ENCODE data around the gene NSG1.

DNA sequence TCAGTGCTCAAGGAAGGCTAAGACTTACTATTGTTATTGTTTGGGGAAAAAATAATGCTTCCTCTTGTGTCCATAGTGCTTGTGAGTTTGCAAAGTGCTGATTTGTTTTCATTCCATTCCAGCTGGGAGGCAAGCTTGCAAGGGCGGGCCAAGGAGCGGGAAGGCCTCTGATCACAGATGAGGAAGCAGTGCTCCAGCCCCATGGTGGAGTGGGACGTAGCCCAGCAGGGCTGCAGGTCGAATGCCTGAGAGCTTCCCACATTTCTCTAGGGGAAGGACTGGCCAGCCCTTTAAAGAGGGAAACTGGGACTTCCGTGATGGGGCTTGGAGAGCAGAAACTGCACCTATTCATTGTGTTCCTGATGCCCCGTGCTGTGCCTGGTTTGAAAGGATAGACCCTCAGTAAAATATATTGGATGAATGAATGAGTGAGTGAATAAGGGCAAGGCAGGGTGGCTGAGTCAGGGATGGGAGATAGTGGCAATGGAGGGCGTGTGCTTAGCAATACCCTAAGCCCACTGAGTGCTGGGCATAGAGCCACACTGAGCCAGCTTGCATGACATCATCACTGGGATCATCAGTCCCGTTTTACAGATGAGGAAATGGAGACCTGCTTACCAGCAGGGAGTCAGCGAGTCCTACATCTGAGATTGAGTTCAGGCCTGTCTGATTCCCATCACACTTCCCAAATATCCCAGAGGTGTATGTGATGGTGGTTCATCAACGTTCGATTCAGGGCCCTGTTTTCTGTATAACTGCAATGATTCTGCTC, 17.9 kb upstream of the NSG1 start:
- TF ChIP-seq, protein P1, sequence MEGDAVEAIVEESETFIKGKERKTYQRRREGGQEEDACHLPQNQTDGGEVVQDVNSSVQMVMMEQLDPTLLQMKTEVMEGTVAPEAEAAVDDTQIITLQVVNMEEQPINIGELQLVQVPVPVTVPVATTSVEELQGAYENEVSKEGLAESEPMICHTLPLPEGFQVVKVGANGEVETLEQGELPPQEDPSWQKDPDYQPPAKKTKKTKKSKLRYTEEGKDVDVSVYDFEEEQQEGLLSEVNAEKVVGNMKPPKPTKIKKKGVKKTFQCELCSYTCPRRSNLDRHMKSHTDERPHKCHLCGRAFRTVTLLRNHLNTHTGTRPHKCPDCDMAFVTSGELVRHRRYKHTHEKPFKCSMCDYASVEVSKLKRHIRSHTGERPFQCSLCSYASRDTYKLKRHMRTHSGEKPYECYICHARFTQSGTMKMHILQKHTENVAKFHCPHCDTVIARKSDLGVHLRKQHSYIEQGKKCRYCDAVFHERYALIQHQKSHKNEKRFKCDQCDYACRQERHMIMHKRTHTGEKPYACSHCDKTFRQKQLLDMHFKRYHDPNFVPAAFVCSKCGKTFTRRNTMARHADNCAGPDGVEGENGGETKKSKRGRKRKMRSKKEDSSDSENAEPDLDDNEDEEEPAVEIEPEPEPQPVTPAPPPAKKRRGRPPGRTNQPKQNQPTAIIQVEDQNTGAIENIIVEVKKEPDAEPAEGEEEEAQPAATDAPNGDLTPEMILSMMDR (IDR thresholded peaks at IDR 0.05; ENCODE audit: insufficient read depth, low read length), result no peak
- TF ChIP-seq, protein P2, sequence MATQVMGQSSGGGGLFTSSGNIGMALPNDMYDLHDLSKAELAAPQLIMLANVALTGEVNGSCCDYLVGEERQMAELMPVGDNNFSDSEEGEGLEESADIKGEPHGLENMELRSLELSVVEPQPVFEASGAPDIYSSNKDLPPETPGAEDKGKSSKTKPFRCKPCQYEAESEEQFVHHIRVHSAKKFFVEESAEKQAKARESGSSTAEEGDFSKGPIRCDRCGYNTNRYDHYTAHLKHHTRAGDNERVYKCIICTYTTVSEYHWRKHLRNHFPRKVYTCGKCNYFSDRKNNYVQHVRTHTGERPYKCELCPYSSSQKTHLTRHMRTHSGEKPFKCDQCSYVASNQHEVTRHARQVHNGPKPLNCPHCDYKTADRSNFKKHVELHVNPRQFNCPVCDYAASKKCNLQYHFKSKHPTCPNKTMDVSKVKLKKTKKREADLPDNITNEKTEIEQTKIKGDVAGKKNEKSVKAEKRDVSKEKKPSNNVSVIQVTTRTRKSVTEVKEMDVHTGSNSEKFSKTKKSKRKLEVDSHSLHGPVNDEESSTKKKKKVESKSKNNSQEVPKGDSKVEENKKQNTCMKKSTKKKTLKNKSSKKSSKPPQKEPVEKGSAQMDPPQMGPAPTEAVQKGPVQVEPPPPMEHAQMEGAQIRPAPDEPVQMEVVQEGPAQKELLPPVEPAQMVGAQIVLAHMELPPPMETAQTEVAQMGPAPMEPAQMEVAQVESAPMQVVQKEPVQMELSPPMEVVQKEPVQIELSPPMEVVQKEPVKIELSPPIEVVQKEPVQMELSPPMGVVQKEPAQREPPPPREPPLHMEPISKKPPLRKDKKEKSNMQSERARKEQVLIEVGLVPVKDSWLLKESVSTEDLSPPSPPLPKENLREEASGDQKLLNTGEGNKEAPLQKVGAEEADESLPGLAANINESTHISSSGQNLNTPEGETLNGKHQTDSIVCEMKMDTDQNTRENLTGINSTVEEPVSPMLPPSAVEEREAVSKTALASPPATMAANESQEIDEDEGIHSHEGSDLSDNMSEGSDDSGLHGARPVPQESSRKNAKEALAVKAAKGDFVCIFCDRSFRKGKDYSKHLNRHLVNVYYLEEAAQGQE (IDR thresholded peaks at IDR 0.05; ENCODE audit: insufficient replicate concordance, low read depth), result no peak
- TF ChIP-seq SPI1 (IDR thresholded peaks at IDR 0.05; ENCODE audit: borderline replicate concordance, low read depth), result no peak
- no peak for TF ChIP-seq POLR2AphosphoS5 (IDR thresholded peaks at IDR 0.05; ENCODE audit: low read depth)
